GM18498 (cell line): ENCODE results near the gene ZFP37.
"Not testable (repeated sequence)": the region's sequence is repeated elsewhere in the genome, so short reads cannot be mapped to it uniquely, and the experiment has no call there.

ENCODE experiments used
- ATAC-seq: cut with Tn5 transposase; IDR thresholded peaks from one replicate; pipeline ENCODE4 v1.9.1; 2021; ENCODE audit warnings: mild to moderate bottlenecking, moderate library complexity; ENCODE audit not compliant: unreplicated experiment

The ZFP37 gene

DNA sequence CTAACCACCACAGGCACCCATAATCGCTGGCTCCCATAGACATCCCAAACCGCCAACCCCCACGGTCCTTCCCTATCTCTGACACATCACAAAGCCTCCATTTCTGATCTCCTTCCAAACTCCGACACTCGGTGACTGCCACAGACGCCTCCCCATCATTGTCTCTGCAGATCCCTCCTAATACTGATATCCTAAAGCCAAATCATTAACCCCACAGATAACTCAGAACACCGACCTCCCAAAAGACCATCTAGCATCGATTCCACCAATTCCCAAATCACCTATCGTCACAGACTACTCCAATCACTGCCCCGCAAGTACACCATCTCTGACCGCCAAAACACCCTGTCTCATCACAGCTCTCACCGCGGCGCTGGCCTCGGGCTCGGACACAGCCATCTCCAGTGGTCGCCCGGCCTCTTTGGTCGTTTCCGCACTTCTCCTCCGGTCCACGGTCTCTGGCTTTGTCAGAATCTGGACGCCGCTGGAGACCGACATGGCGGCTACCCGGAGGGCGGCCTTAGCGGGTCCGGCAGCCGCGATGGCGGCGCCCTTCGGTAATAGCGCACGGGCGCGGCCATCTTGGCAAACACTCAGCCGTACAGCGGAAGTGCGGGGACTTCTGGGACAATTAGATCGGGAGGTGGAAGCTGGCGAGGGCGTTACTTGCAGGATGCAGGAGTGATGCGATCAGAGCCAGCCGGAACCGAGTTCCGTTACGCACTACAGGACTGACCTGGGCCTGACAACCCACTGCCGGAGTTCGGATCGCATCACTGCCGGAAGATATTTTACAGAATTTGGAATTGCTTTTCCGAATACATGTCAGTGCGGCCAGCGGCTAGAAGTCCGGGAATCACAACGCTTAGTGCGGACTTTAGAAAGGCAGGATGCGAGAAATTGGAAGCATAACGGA, at the start of gene ZFP37:
Gene ZFP37 (minus strand): TSS at position 534 of the 916 bp plus-strand sequence. CDS start 36 bp downstream, at position 498.
- ATAC-seq, result peak; percentile 99

DNA sequence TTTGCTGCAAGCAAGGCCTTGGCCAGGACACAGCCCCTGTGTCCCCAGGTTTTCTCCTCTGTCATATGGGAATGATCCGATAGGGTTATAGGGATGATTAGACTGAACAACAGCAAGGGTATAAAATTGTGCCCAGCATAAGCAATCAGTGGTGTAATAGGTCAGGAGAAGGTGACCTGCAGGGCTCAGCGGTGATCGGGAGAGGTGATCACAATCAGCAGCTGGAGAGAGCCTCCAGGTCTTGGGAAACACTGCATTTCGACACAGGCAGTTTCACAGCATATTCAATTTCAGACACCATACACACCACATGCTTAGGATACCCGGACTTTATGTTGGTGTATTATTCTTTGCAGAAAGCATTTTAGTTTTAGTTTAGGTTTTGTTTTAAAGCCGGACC, 48.8 kb upstream of the ZFP37 start:
- not testable (repeated sequence) for ATAC-seq

DNA sequence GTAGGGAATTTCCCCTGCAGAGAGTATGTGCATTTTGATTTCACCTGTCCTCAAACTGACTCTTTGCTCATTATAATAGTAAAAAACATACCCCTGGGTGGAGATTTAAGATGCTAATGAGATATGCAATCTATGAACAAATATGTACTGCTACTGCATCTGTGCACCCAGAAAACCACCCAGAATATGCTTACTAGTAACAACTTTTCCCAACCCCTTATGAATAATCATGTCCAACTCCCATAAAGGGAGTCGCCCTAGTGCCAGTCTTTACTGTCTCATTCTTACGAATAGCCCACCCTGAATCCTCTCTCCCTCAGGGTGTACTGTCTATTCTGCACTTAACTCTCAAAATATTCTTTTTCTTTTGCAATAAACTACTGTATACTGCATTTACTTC, 39.0 kb upstream of the ZFP37 start:
- ATAC-seq, result no peak

DNA sequence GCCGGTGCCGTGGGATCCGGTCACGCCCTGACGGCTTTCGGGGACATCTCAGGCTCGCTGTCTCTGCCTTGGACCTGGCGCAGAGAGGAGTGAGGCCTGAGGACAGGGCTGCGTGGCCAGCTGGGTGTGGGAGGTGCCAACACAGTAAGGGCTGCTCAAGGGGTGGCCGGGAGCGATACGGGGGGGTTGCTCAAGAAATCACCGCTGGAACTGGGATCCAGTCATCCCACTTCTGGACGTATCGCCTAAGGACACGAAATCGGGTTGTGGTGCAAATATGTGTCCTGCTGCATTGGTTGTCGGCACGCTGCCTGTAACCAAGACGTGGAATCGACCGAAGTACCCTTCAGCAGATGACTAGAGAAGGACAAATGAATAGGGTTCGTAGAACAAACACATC, 33.4 kb upstream of the ZFP37 start:
- not testable (repeated sequence) for ATAC-seq

DNA sequence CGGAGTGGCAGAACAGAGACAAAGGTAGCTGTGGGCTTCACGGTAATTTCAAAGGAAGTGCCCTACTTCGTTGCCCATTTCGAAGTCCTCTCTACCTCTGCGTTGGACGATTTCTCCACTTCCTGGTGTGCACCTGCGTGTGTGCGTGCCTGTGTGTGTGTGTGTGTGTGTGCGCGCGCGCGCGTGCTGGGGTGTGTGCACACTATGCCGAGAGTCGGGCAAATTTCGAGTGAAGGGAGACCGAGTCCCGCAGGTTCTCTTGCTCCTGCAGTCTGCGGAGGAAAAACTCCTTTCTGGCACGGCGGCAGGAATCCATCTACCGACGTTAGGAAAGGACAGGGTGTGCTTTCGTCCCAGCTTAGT, 32.6 kb upstream of the ZFP37 start:
- not testable (repeated sequence) for ATAC-seq

DNA sequence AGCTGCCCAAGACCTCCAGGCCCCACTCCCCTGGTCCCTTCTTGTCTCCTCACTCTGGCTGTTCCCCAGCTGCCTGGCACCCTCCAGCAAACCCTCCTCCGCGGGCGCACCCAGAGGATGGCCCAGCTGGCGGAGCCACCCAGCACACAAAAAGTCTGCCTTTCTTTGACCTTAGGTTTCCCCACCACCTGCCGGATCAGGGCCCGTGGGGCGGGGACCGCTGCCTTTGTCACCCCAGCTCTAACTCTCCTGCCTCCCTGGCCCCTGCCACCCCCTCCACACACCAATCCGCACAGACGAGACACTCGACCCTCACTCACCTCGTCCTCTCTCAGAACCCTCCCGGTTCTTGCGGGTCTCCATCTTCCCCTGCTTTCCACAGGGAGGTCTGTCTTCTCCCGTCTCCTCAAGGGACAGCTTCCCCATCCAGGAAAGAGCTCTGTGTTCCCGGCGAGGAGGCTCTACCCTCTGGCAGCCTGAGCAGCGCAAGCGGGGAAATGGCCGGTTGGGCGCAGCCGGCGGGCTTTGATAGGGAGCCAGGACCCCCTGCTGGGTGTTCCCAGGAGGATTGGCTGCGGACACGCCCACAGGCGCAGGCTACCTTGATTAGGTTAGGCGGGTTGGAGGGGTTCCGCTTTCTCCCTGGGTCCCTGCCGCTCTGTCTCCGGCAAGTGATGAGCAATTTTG, 32.1 kb upstream of the ZFP37 start:
- ATAC-seq, result not testable (repeated sequence)

DNA sequence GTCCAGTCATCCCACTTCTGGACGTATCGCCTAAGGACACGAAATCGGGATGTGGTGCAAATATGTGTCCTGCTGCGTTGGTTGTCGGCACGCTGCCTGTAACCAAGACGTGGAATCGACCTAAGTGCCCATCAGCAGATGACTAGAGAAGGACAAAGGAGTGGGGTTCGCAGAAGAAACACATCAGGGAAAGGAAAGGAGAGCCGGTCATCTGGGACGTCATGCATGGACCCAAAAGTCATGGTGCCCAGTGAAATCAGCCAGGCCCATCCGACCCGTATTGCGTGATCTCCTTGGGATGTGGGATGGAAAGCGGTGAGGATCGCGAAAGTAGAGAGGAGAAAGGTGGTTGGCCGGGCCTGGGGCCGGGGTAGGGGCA, 6.4 kb upstream of the ZFP37 start:
- not testable (repeated sequence) for ATAC-seq

DNA sequence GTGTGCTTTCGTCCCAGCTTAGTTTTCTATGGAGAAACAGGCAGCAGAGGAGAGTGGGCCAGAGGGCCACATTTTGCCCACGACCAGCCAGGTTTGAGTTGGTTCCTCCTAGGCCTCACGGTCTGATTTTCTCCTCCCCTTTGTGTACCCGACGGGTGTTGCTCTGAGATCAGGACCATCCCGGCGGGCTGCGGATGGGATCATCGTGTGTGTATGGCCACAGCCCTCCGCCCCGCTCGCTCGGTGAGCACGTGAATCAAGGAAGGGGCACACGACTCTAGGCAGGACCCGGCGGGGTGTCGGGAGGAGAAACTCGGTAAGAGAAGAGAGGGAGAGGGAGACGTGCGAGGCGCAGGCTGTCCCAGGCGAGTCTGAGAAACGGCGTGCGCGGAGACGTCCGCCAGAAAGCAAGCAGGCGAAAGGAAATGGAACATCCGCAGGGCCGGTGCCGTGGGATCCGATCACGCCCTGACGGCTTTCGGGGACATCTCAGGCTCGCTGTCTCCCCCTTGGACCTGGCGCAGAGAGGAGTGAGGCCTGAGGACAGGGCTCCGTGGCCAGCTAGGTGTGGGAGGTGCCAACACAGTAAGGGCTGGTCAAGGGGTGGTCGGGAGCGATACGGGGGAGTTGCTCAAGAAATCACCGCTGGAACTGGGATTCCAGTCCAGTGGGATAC, 5.9 kb upstream of the ZFP37 start:
- not testable (repeated sequence) for ATAC-seq

DNA sequence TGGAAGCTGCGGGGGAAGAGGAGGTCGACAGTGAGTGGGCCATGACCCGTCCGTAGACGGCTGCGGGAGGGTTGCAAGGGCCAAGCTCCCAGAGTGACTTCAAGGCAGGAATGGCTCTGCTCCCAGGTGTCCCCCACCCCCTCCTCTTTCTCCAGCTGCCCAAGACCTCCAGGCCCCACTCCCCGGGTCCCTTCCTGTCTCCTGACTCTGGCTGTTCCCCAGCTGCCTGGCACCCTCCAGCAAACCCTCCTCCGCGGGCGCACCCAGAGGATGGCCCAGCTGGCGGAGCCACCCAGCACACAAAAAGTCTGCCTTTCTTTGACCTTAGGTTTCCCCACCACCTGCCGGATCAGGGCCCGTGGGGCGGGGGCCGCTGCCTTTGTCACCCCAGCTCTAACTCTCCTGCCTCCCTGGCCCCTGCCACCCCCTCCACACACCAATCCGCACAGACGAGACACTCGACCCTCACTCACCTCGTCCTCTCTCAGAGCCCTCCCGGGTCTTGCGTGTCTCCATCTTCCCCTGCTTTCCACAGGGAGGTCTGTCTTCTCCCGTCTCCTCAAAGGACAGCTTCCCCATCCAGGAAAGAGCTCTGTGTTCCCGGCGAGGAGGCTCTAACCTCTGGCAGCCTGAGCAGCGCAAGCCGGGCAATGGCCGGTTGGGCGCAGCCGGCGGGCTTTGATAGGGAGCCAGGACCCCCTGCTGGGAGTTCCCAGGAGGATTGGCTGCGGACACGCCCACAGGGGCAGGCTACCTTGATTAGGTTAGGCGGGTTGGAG, 4.7 kb upstream of the ZFP37 start:
- not testable (repeated sequence) for ATAC-seq

DNA sequence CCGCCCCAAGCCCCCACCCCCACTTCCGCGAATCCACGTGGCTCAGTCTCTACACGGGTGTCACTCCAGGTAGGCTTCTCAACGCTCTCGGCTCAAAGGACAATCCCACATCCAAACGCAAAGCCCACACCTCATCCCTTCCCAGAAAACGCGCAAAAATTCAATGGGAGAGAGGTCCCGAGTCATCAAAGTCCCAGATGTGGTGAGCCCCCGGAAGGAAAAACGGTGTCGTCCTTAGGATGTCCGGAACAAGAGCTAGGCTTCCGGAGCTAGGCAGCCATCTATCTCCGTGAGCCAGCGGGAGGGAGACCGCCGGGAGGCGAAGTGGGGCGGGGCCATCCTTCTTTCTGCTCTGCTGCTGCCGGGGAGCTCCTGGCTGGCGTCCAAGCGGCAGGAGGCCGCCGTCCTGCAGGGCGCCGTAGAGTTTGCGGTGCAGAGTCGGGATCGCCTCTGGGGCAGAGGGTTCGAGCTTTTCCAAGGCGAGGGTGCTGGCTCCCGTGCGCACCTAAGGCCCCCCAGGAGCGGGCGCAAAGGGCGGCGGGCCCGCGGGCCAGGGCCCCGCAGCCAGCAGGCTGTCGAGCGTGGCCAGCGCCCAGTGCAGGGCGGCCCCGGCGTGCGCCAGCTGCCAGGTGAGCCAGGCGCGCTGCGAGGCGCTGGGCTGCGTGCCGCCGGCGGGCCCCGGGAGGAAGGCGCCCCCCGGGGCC, 3.2 kb upstream of the ZFP37 start:
- not testable (repeated sequence) for ATAC-seq

DNA sequence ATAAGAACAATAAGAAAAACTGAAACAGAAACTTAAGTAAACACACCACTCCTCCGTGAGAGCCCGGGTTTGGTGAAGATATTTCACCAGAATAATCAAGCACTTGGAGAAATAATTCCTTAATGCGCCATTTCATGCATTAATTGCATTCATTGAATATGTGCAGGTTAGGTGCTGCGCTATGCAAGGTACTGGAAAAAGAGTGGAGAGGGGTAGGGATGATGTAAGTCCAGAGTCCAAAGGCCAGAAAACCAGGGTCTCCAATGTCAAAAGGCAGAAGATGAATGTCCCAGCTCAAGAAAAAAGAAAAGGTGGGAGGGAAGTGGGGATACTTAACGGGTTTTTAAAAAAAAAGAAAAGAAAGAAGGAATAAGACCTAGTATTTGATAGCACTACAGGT, 669 bp upstream of the ZFP37 start:
- no peak for ATAC-seq

DNA sequence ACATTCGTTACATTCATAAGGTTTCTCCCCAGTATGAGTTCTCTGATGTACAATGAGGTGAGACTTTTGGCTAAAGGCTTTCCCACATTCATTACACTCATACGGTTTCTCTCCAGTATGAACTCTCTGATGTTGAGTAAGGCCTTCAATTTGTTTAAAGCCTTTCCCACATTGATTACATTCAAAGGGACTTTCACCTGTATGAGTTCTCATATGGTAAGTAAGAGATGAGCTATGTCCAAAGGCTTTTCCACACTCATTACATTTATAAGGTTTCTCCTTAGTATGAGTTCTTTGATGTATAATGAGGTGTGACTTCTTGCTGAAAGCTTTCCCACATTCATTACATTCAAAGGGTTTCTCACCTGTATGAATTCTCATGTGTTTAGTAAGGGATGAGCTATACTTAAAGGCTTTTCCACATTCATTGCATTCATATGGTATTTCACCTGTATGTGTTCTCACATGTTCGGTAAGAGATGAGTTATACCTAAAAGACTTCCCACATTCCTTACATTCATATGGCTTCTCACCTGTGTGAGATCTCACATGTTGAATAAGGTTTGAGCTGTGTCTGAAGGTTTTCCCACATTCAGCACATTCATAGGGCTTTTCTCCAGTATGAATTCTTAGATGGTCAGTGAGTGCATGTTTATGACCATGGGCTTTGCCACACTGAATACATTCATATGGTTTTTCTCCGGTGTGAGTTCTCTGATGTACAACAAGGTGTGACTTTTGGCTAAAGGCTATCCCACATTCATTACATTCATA, 13.5 kb downstream of the ZFP37 start:
- ATAC-seq, result no peak

DNA sequence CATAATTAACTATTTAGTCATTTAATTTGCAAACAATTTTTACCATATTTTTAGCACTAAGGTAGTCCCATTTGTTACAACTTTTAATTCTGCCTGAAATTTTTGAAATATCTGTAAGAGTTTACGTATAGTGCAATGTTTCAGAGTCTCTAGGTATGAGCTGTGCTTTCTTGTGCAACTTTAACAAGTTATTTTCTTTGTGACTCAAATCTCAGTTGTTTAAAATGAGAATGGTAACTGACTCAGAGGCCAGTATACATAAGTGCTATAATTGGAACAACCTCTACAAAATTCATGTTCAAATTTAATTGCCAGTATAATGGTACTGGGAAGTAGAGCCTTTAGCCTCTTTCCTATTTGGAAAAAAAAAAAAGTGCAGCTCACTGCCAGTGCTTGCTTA, 30.3 kb downstream of the ZFP37 start:
- ATAC-seq, result no peak

DNA sequence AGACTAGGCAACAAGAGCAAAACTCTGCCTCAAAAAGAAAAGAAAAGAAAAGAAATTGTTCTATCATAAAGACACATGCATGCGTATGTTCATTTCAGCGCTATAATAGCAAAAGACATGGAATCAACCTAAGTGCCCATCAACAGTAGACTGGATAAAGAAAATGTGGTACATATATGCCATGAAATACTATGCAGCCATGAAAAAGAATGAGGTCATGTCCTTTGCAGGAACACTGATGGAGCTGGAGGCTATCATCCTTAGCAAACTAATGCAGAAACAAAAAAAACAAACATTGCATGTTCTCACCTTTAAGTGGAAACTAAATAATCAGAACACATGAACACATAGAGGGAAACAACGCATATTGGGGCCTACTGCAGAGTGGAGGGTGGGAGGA, 38.3 kb downstream of the ZFP37 start:
- ATAC-seq, result no peak

DNA sequence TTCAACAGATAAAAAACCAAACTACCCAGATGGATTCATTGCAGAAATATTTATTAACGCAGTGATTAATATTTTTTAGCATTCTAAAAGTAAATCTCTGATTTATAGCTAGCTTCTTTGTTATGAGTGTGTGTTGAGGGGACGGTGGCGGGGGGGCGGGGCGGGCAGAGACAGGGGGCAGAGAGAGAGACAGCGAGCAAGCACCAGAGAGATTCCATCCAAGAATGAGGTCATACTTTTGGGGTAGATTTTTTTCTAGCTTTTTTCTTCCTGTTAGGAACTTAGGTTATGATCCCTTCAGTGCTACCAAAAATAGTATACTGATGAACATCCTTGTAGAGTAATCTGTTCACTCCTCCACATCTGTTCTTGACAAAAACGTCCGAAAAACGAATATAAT, 44.0 kb downstream of the ZFP37 start:
- ATAC-seq, result no peak

DNA sequence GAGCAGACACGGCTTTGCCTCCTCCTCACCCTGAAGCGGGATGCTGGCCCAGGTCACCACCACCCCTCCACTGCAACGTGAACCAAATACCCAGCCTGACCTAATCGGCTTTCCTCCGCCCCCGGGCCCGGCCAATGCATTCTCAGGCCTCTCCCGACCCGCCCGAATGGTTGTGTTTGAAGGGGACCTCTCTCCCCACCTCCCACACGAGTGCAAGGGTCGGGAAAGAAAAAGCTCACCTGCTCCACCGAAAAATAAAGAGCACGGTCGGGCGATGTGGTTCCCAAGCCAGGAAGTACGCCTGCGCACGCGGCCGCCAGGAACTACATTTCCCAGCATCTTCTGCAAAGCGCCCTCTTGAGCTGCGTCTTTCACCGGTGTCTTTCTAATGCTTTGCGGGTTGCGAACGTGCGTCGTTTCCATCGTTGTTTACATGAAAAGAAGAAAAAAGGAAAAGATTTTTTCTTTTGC, 44.6 kb downstream of the ZFP37 start, which contains the start of gene ZNF883:
Gene ZNF883 (minus strand): TSS at position 282 of the 471 bp plus-strand sequence.
- ATAC-seq, result no peak

DNA sequence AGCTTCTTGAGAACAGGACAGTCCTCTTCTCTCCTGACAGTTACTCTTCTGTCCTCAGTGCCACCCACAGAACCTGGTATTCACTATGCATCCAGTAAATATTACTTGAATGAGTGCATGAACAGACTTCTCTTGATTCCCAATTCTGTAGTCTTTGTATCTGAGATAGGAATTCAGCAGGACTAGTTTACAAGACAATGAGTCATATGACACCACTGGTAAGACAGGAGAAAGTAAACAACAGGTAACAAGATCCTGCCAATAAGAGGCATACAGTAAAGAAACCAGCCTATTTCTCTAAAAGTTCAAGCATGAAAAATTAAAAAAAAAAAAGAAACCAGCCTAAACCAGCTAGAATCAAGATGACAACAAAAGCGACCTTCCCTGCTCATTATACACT, 50.7 kb downstream of the ZFP37 start:
- ATAC-seq, result no peak

DNA sequence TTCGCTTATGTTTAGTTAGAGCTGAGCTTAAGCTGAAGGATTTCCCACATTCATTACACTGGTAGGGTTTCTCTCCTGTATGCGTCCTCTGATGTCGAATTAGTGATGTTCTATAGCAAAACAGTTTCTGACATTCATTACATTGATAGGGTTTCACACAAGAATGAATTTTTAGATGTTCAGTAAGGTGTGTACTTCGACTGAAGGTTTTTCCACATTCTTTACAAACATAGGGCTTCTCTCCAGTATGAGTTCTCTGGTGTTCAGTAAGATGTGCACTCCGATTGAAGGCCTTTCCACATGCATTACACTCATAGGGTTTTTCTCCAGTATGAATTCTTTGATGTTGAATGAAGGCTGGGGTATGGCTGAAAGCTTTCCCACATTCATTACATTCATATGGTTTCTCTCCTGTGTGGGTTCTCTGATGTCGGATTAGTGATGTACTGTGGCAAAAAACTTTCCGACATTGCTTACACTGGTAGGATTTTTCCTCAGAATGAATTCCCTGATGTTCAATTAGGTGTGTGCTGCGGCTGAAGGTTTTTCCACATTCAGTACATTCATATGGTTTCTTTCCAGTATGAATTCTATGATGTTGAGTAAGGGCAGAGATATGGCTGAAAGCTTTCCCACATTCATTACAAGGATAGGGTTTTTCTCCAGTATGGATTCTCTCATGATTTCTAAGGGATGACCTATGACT, 59.1 kb downstream of the ZFP37 start:
- ATAC-seq, result no peak
